Dedifferentiated amniotic fluid mesenchymal stem cell (primary cell): ENCODE data around the gene CCDC192.
A peak's percentile ranks its signal among the peaks of the same experiment; 100 is the strongest.
"Not testable (repeated sequence)": the region's sequence is repeated elsewhere in the genome, so short reads cannot be mapped to it uniquely, and the experiment has no call there.

Experiments used
- DNase-seq: peaks from one replicate; pipeline ENCODE4 v3.0.0-alpha.2; 2016; ENCODE audit errors: extremely low spot score

The CCDC192 gene

DNA sequence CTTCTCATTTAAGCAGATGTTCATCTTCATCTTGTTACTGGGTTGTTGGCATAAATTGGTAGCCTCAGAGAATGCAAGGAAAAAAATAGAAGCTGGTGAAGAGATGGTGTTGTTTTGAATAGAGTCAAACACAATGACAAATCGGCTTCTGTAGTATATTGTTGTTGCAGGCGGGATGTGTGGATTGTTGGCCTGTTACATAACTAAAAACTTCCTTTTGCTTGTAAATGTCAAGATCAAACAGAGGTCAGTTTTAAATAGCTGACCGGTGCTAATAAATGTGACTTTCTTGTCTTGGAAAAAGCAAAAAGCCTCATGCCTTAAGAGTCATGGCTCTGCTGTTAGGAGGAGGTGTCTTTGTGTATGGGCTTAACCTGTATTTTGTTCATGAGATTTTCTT, 59.2 kb downstream of the CCDC192 start:
- no peak for DNase-seq

DNA sequence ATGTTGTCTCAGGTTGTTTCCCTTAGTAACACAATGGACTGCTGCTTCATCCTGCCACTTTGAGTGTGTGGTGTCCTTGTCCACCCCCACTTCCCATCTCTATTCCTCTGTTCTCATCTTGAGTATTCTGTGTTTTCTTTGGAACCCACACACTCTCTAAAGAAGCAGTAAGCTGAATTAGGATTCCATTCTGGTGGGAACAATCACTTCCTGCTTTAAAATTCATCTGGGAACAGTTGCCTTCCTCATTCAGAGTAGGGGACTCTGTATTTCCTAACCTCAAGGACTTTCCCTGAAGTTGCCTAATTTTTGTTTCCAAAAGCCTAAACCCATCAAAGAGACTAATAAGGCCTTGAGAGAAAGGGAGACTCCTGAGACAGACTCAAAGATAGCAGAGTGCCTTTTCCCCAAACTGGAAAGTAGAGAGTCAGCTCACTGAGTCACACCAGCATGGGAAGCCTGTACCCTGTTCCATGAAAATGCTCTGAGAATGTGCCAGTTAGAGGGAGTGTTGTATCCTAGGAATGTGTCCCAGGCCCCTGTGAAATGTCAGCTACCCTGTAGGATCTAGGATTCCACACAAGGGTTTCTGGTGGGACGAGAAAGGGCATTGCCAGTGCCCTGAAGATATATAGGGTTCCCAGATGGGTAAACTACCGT, 63.6 kb downstream of the CCDC192 start:
- DNase-seq, result no peak

DNA sequence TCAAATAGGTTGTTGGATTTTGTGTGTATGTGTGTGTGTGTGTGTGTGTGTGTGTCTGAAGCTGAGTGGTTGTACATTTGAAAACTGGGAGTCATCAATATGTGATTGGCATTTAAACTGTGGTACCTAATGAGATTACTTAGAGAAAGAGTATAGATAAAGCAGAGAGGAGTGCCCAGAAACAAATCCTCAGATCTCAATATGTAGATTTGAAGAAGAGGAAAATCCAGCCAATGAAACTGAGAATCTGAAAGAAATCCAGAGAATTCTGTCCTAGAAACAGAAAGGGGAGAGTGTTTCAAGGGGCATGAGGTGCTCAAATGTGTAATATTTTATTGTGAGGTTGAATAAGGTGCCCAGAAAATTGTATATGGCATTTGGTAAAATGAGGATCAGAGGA, 66.2 kb downstream of the CCDC192 start:
- DNase-seq, result no peak

DNA sequence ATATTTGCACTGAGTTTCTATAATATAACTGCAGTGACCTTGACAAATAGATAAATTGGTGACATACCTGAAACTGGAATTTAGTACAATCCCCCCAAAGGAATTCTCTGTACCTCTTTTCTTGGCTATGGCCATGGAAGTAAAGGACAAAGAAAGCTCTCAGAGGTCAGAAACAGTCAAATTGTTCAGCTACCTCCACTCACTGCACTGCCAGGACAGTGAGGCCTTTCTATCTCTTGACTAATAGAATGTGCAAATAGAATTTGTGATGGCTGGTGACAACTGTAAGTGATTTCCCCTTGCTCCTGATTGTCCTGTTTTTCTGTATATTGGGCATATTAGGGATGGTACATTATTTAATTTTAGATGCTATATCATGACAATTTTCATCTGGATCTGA, 67.1 kb downstream of the CCDC192 start:
- no peak for DNase-seq

DNA sequence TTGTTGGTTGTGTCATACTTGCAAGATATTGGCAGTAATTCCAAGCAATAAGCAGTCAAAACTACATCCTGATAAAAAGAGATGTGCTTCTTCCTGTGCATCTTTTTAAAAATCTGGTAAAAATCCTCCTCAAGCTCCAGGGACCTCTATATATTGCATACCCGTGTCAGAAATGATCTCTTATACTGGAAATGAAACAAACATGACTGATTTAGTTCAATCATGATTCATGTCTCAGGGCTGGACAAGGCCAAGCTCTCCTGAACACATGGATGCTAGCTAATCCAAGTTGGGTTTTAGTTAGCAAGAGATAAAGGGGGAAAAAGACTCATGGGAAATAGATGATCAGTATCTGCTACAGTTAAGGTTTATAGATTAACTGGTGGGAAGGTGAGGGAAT, 69.3 kb downstream of the CCDC192 start:
- DNase-seq, result no peak

DNA sequence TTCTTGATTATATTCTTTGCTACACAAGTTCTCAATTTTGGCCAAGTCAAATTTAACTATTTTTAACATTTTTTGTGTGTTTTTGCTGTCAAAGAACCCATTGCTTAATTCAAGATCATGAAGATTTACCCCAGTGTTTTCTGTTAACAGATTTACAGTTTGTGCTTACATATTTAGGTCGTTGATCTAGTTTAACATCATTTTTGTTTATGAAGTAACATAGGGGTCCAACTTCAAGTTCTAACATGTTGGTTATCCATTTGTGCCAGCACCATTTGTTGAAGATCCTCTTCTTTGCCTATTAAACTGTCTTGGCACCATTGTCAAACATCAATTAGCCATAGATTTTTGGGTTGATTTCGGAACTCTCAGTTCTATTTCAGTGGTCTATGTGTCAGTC, 71.0 kb downstream of the CCDC192 start:
- no peak for DNase-seq

DNA sequence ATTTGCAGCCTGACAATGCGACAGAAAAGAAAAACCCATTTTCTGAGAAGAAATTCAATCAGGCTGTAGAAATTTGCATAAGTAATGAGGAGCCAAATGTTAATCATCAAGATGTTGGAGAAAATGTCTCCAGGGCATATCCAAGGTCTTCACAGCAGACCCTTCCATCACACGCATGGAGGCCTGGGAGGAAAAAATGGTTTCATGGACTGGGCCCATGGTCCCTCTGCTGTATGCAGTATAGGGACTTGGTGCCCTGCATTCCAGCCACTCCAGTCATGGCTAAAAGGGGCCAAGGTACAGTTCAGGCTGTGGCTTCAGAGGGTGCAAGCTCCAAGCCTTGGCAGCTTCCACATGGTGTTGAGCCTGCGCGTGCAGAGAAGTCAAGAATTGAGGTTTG, 73.3 kb downstream of the CCDC192 start:
- DNase-seq, result no peak

DNA sequence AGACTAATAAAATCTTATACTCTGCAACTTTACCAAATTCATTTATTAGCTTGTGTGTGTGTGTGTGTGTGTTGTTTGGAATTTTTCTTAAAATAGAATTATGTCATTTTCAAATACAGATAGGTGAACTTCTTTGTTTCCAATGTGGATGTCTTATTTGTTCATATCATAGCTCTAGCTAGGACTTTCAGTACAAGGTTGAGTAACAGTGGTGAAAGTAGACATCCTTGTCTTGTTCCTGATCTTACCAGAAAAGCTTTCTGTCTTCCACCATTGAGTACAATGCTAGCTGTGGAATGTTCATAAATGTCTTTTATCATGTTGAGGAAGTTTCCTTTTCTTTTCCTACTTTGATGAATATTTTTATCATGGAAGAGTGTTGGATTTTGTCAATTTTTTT, 74.8 kb downstream of the CCDC192 start:
- no peak for DNase-seq

DNA sequence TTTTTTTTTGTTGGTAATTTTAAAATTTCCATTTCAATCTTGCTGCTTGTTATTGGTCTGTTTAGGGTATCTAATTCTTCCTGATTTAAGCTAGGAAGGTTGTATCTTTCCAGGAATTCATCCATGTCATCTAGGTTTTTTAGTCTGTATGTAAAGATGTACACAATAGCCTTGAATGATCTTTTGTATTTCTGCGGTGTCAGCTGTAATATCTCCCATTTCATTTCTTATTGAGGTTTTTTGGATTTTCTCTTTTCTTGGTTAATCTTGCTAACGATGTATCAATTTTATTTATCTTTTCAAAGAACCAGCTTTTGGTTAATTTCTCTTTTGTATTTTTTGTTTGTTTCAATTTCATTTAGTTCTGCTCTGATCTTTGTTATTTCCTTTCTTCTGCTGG, 79.3 kb downstream of the CCDC192 start:
- not testable (repeated sequence) for DNase-seq

DNA sequence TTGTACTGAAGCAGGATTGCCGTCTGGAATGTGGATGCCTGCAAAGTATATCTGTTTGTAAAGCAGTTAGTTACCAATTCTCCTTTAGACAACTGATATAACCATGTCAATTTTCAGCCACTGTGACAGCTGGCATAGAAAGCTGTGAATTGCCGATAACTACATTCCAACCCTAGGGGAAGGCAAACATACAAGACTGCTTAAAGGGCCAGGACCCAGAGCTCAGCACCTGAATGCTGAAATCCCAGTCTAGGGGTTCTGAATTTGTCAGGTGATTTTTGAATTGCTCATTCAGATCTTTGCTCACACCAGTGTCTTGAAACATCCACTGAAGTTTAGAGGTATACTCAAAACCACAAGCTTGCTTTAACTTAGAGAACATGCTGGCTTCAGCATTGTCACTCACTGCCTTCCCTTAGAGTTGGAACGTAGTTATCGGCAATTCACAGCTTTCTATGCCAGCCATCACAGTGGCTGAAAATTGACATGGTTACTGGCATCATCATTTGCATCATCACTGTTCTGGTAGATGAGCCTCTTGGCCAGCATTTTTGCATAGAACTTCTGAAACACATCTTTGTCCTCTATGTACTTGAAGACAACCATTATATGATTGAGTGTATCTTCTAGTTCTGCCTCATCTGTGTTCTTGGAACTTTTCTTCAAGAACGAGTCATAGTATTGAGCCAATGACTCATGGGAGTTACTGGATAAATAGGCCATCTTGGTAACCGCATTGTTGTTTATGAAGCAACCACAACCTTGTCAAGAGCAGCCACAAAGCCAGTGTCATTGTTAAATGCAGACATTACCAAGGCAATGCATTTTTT, 82.1 kb downstream of the CCDC192 start:
- peak; percentile 48 for DNase-seq

DNA sequence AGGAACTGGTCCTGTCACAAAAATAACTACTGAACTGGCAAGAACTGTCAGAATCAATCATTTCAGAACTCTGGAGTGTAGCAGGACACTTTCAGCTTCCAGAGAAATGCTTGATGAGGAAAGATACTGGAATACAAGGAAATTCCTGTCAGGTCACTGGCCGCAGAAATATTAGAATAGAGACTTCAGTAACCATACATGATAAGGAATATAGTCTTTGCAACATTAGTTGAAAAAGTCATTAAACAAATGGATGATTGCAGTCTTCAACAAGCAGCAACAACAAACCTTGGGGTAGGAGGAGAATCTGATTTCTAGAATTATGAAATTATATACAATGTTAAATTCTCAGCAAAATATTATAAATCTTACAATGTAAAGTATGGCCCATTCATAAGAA, 88.2 kb downstream of the CCDC192 start:
- DNase-seq, result no peak

DNA sequence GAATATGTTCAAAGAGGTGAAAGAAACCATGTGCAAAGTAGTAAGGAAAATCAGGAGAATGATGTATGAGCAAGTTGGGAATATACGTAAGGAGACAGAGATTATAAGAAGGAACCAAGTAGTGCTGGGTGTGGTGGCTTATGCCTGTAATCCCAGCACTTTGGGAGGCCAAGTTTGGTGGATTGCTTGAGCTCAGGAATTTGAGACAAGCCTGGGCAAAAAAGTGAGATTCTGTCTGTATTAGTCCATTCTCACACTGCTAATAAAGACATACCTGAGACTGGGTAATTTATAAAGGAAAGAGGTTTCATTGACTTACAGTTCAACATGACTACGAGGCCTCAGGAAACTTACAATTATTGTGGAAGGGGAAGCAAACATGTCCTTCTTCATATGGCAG, 88.7 kb downstream of the CCDC192 start:
- DNase-seq, result not testable (repeated sequence)

DNA sequence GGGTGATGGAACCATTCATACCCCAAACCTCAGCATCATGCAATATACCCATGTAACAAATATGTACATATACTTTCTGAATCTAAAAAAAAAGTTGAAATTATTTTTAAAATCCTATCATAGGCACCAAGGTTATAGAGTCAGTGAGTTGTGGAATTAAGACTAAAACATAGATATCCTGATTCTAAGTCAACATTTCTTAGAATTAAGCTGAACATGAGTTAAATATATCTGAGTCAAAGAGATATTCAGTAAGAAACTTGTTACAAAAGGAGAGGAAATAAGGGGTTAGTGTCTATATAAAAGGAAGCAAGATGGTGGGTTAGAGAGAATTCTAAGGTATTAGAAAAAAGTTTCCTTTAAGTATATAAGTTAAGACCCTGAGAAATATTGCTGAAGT, 89.9 kb downstream of the CCDC192 start:
- DNase-seq, result no peak

DNA sequence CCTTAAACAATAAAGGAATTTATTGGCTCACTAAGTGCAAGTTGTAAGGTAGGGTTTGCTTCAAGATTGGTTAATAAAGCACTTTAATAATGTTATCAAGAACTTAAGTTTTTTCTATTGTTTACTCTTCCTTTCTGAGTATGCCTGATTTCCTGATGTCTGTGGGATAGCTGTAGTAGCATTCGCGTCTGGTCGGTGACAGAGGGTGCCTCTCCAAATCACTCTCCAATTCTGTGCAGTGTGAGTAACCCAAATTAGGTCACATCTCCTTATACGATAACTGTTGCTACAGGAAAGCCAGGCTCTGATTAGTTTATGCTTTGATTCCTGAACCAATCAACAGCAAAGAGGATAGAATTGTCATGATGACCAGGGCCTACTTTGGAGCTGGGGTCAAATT, 90.7 kb downstream of the CCDC192 start:
- DNase-seq, result no peak

DNA sequence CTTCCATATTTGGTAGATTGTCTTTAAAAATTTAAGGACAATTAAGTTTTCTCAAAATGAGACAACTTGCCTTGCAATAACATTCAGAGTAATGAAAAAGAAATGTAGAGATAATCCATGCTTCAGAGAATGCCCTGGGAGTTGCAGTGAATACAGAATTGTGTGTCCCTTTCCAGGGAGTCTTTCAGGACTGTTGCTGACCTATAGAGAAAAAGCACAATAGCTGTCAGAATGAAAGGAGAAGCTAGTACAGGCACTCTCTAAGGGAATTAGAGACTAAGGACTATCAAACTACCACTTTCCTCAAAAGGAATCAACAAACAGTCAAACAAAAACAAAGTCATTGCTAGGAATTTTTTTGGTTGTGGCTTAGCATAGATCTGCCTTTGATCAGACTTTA, 93.0 kb downstream of the CCDC192 start:
- no peak for DNase-seq

DNA sequence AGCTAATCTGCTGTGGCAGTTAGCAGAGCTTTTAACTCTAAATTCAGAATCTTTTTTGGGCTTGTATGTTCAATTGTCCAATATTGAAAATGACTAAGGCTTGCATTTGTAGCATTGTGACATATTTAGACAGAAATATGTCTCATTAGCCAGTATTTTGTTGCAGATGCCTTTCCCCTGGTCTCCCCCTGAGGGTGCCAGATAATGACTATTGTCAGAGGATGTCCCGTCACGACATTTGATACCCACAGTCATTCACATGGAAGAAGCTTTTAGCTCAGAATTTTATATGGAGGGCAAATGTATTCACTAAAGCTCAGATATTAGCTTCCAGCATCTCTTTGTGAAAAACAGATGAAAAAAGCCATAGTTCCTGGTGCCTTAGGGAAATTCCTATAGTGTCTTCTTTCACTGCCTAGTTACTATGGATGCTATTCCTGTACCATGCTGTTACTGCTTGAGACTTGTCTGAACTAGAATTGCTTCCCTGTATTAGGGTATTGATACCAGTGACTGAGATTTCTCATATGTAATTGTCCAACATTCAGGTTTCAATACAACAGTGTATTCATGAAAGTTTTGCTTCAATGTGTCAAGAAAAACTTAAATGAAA, 96.2 kb downstream of the CCDC192 start:
- no peak for DNase-seq

DNA sequence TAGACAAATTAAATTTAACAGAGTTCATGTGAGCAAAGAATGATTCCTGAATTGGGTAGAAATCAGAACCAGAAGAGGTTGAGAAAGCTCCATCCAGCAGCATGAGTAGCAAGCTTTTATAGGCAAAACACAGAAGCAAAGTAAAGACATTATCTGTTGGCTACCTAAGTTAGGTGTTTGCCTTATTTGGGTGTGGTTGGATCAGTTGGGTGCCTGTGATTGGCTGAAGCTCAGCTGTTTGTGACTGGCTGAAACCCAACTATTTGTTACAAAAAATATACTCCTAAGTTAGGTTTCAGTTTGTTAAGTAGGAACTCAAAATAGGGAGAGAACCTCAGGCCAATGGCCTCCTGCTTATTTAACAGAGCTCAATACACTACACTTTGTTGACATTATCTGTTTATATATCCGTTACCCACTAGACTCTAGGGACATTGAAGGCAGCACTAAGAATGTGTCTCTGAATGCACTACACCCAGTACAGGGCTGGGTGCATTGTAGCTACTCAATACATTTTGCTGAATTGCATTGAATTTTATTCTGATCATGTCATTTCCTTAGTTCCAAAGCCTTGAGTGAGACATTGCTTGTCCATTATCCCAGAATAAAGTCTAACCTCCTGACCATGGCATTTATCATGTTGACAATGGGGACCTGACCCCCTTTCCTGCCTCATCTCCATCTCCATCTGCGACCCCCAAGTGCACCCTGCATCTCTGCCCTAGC, 98.7 kb downstream of the CCDC192 start:
- peak; percentile 66 for DNase-seq

DNA sequence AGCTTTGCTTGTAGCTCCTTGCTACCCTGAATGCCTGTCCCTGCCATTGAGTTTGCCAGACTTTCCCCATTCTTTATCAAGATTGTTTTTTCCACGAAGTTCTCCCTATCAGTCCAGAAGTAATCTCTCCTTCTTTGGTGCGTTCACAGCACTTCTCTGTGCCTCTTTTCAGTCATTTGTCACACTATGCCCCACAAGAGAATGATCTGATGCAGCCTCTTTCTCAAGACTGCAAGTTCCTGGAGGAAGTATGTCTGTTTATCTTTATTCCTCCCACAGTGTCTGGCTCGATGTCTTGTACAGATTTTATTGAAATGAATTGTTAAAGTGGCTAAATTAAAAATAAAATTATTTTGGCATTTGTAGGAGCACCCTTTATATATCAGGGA, 99.3 kb downstream of the CCDC192 start:
- DNase-seq, result no peak

DNA sequence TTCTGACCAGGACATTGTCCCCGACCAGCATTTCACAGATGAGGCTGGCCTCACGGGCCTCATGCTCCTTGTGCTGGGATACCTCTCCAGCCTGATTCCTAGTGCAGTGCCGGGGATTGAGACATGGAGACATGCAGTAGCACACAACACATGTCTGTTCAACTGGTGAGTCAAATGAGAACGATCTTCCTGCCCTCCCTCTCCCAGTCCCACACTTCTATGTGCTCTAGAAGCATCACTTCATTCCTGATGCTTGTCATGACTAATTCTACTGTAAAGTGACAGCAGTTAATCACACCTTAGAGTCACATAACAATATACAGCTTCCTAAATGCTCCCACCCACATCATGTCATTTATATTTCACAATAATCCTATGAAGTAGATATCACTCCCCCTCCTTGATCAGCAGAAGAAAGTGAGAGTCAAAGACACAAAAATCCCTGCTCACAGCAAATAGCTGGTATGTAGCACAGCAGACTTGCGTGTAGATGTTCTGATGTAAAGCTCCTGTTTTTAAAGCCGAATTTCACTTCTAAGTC, 101.8 kb downstream of the CCDC192 start:
- DNase-seq, result no peak

DNA sequence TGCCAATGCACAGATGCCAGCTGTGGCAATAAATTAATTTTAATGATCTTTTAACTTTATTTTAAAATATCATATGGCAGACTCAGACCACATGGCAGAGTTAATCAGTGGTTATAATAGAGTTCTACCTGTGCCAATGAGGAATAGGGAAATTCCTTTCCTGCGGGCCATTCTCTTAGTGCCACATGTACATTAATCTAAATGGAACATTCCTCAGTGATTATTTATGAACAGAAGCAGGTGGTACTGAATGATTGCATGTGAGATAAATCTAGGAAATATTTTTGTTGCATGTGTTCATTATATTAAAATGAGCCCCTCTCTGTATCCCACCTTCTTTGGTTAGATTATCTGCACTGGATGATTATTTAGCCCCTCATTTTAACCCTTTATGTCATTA, 102.3 kb downstream of the CCDC192 start:
- no peak for DNase-seq

DNA sequence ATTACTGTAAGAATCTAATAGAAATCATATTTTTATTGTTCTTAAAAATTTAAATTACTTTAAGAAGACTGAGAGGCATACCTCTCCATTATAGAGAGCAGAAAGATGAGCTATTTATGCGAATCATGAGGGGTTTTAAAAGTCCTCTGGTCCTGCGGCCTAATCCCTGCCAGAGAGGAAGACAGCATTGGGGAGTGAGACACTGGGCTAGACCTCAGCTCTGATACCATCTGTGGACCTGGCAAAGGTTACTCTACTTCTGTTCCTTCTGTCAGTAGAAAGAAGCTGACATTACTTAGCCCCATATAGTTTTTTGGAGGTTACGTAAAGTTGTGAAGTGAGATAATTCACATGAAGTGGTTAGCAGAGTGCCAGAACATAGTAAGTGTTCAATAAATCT, 103.6 kb downstream of the CCDC192 start:
- no peak for DNase-seq

DNA sequence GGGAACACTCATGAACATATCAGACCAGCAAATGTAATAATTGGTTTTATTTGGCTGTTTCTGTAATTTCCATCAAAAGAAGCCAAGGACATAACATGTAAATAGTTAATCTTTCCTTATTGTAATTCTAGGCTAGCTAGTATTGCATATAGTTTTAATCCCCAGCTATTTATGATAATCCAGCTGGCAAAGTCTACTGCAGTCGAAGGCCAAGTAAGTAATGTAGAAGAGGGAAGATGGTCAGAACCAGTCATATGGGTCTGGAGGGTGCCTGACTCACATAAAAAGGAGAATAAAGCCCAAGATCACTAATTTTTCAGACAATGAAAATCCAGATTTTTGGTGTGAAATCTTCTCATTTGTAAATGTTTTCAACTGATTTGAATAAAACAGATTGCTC, 106.3 kb downstream of the CCDC192 start:
- DNase-seq, result no peak
